HG02885 (cell line): ENCODE measurements around the gene SYT7.
A peak's percentile ranks its signal among the peaks of the same experiment; 100 is the strongest.
"Not testable (repeated sequence)": the region's sequence is repeated elsewhere in the genome, so short reads cannot be mapped to it uniquely, and the experiment has no call there.

Source experiments
- ATAC-seq: cut with Tn5 transposase; IDR thresholded peaks from one replicate; pipeline ENCODE4 v1.9.1; 2021; ENCODE audit warnings: mild to moderate bottlenecking; ENCODE audit not compliant: unreplicated experiment, poor library complexity

The SYT7 gene, protein sequence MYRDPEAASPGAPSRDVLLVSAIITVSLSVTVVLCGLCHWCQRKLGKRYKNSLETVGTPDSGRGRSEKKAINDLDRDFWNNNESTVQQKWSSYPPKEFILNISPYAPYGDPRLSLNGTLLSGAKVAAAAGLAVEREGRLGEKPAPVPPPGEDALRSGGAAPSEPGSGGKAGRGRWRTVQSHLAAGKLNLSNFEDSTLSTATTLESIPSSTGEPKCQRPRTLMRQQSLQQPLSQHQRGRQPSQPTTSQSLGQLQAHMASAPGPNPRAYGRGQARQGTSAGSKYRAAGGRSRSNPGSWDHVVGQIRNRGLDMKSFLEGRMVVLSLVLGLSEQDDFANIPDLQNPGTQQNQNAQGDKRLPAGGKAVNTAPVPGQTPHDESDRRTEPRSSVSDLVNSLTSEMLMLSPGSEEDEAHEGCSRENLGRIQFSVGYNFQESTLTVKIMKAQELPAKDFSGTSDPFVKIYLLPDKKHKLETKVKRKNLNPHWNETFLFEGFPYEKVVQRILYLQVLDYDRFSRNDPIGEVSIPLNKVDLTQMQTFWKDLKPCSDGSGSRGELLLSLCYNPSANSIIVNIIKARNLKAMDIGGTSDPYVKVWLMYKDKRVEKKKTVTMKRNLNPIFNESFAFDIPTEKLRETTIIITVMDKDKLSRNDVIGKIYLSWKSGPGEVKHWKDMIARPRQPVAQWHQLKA

DNA sequence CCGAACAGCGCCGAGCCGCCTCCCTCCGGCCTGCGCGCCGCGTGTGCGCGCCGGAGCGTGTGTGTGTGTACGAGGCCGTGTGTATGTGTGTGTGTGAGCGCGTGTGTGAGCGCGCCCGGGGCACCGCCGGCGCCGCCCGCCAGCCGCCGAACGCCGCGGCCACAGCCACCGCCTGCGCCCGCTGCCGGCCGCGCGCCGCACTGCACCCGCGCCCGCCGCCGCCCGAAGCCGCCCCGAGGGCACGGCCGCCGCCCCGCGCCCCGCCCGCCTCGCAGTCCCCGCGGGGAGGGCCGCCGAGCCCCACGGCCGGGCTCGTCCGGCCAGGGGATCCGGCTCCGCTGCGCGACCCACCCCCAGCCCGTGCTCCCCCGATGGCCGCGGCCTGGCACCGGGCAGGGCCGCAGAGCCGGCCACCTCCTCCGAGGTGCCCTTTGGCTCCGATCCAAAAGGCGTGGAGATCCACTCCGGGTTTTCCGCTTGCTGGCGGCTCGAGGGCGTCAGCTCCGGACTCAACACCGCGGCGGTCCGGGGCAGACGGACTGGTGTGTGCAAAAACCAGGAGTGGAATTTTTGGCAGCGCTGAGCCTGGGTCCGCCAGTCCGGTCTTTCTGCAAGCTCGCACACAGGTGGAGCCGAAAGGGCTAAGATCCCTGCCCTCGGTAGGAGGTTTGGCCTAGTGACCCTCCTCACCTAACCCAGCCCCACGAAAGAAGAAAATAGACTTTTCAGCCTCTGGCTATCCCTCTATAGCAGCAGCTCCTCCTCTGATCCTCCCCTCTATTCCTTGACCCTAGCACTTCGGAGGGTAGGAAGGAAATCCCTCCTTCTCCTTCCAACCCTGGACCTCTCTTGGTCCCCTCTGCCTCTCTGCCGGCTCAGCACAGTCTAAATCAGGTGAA is at the start of gene SYT7:
Gene SYT7 (minus strand): TSS at position 47 of the 899 bp plus-strand sequence. CDS start 256 bp downstream, outside the sequence.
- ATAC-seq = peak; percentile 81

DNA sequence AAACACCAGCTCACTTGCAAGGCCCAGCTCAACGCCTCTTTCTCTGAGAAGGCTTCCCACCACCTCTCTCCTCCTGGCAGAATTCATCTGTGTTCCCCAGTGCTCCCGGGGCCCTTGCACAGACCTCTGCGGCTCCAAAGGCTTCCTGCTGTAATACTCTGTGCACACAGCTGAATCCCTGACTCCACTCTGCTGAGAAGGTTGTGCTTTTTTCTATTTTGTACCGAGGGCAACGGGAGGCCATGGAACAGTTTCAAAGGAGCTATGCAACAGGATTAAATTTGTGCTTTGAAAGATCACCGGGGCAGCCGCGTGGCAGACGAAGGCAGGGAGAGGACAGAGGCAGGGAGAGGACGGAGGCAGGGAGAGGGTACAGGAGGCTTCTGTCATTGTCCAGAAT is 49.2 kb upstream of the SYT7 start:
- ATAC-seq = no peak

DNA sequence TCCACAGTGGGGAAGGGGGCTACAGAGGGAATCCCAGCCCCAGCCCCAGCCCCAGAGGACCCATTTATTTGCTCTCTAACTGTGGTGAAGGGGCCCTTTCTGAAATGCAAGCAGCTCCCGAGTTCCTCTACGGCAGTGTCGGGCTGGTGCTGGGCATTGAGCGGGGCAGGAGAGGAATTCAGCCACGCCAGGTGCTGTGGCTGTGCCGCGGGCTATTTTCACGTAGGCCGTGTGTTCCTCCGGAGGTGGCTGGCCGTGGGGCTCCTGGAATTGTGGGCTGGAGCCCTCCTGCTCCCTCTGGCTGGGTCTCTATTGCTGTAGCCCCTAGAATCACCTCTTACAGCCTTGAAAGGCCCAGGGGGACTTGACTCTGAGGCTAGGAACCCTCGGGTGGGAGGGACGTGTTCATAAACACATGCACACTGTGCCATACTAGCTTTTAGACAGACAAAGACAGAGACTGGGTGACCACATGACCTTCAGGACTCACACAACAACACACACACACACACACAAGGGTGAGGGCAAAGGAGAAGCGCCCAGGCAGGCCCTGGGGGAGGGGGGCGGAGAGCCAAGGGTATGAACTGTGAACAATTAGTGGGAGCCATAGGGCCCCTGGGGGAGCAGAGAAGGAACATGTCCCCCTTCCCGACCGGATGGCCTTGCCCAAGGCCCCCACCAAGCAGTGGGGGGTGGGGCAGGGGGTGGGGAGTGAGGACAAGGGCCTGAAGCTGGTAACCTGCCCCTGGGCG is 48.4 kb upstream of the SYT7 start:
- no peak for ATAC-seq

DNA sequence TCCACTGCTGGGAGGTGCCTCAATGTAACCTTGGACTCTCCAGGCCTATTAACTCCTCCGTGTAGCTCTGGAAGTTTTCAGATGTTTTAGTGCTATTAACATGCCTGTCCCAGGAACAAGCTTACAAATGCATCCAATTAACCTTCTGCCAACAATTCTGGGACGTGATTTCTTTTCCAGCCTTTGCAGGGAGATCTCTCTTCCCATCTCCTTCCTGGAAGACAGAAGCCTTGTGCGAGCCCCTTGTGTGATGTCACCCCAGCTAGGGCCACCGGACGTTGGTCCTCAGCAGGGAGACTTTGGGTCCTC is 47.7 kb upstream of the SYT7 start:
- no peak for ATAC-seq

DNA sequence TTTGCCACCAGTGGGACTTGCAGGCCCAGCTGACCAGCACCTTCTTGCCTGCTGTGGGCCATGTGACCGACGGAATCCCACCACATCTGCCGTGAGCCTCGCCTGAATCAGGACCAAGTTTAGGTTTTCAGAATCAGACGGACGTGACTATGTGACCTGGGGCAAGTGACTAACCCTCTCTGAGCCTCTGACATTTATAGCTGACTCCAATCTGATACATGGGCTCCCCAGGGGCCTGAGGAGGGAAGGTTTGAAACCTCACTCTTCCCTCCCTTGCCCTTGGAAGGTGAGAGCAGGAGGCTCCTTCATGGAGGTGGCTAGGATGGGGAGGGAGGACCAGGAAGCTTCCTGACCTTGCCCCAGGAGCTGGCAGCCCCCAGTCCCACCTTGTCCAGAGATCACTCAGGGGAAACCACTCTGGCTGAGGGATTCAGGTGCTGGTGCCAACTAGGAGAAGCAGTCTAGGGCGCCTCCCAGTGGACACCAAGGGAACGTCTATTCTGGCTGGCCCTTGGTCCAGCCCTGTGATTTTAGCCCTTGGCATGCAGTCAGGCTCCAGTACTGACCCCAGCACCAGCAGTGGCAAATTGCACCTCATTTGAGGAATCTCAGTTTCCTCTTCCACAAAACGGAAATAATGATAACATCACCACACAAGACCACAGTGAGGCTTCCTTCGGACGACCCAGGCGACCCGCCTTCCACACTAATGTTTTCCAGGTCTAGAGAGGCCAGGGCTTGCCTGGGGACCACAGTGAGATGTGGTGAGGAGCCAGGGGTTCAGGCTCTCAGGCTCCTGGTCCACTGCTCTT is 47.2 kb upstream of the SYT7 start:
- ATAC-seq = no peak

DNA sequence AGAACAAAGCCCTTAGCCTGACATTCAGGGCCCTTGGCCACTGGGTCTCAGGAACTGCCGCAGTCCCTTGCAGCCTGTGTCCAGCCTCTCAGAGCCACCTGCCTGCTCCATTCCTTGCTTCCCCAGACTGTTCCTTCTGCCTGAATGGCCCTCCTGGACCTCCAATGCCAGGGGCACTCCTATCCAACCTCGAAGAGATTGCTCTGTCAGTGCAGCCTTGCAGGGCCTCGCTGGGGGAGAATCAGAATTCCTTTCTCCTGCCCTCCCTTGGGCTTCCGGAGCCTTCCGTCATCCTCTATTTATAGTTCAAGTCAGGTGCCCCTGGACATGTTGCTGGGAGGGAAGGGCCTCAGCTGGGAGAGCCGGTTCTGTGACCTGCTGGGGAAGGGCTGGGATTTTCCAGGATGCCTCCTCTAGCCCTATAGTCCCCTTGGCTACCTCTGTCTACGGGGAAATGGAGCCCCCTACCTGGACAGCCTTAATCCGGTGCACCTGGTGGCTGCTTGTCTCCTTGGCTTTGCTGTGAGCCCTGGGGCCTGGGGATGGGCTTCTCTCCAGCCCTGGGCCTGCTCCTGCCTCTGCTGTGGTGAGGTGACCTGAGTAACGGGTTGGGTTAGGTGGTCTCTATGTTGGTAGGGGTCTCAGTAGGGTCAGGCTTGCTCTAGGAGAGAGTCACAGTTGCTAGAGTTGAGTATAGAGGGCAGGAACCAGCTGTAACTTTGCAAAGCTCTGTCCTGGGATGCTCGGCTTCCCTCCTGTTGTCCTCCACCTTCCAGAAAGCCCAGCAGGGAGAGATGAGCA is 45.9 kb upstream of the SYT7 start:
- ATAC-seq = no peak

DNA sequence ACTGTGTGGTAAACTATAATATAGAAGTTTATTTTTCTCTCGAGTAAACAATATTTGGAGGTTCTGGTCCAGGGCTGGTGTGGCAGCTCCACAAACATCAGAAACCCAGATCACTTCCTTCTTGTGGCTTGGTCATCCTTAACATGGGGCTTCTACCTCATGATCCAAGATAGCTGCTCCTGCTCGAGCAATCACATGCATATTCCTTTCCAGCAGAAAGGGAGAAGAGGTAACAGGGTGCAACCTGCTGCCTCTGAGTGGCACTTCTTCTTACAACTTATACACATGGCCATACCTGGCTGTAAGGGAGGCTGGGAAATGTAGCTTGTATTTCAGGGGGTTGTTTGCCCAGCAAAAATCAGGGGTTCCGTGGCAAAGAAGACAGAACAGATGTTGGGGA is 44.6 kb upstream of the SYT7 start:
- no peak for ATAC-seq

DNA sequence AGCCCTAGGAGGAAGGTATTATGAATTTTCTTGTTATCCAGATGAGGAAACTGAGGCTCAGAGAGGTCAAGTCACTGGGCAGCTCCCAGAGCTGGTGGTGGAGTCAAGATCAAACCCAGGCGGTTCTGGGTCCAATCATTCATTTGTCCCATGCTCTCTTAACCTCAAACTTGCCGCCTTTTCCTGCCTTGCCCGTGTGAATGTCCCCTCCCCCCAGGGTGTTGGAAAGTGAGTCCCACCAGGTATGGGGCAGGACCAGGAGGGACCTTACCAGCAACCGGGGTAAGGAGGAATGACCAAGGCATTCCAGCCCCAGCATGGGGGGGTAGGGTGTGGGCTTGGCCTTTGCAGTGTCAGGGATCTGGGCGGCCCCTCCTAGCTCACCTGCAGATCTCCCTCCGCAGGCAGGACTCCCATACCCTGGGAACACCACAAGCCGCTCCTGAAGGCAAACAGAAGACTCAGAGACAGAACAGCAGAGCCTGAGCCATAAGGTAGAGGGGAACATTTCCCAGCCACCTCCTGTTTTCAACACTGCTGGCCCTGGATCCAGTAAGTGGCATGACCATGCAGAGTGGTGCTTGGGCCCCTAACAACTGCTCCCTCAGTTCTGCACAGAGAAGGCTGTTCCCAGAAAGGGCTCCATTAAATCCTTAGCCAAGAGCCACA is 41.2 kb upstream of the SYT7 start:
- ATAC-seq = no peak

DNA sequence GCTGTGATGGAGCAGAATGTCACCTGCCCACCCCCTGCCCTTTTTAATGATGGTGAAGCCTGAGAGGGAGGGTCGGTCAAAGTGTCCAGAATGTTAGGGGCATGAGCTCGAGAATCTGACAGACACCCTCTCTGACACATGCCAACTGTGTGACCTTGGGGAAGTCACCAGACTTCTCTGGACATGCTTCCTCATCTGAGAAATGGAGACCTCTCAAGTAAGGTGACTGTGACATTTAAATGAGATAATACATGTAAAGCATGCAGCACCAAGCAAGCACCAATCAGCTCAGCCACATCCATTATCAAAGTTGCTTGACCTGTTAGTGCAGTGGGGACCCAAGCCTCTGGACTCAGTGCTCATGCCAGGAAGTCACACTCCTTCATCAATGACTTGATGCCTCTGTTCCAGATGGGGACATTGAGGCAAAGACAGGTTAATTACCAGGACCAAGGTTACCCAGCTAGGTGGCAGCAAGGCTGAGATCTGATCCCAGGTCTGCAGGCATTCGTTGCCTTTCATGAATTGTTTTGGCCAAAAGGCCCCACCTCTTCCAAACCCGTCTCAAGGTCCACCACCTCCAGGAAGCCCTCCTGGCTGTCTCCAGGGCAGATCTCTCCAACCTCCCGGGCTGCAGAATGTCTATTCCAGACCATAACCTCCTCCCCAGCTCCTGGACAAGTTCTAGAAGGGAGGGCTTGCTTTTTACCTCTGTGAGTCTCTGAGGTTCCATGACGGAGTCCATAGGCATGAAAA is 38.8 kb upstream of the SYT7 start:
- ATAC-seq = no peak

DNA sequence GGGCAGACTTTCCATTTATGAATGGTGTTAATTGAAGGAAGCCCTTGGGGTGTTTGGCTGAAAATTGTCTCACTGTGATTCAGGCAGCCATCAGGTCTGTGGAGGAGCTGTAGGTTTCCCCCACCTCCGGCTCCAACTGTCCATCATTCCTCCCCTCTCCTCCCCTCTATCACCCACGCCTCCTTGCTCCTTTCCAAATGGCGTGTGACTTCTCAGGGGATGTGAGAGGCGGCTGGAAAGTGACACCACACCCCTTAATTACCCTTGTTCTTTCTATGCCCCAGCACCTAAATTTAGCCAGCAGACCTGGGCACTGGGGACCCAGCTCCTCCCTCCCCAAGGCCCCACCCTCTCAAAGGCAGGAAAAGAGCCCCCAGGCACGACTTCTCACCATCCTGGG is 38.1 kb upstream of the SYT7 start:
- no peak for ATAC-seq

DNA sequence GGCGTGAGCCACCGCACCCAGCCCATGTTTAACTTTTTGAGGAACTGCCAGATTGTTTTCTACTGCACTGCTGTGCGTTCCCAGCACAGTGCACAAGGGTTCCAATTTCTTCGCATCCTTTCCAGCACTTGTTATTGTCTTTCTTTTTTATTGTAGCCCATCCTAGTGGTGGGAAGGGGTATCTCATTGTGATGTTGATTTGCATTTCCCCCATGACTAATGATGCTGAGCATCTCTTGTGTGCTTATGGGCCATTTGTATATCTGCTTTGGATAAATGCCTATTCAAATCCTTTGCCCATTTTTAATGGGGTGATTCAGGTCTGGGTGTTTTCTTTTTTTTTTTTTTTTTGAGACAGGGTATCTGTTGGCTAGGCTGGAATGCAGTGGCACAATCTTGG is 36.6 kb upstream of the SYT7 start:
- no peak for ATAC-seq

DNA sequence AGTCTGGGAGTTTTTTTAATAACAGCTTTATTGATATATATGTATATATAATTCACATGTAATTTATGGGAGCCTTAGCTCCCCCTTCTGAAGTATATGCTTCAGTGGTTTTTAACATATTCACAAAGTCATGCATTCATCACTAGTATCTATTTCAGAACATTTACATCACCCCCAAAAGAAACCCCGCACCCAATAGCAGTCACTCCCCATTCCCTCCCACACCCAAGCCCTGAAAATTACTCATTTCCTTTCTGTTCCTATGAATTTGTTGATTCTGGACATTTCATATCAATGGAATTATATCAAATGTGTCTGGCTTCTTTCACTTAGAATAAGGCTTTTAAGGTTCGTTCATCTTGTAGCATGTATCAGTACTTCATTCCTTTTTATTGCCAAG is 35.6 kb upstream of the SYT7 start:
- no peak for ATAC-seq

DNA sequence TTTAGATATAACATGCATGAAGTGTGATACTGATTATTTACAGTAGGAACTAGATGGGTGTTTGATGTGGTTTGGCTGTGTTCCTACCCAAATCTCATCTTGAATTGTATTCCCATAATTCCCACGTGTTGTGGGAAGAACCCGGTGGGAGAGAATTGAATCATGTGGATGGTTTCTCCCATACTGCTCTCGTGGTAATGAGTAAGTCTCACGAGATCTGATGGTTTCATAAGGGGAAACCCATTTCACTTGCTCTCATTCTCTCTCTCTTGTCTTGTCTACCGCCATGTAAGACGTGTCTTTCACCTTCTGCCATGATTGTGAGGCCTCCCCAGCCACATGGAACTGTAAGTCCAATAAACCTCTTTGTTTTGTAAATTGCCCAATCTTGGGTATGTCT is 33.9 kb upstream of the SYT7 start:
- ATAC-seq = not testable (repeated sequence)

DNA sequence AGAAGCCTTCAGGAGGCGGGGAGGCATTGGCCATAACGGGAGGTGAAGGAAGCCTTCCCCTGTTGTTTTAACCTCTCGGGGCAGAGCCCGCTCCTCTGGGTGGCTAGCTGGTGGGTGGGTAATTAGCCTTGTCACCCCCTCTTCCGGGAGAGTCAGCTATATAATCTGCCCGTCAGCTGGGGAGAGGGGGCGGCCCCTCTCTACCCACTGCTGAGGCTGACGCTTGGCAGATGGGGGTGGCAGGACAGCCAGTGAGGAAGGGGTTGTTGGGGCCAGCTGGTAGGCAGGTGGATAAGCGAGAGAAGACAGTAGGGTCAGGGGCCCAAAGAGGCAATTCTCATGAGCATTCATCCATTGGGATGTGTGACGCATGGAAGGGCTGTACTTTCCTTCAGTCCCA is 33.0 kb upstream of the SYT7 start:
- no peak for ATAC-seq

DNA sequence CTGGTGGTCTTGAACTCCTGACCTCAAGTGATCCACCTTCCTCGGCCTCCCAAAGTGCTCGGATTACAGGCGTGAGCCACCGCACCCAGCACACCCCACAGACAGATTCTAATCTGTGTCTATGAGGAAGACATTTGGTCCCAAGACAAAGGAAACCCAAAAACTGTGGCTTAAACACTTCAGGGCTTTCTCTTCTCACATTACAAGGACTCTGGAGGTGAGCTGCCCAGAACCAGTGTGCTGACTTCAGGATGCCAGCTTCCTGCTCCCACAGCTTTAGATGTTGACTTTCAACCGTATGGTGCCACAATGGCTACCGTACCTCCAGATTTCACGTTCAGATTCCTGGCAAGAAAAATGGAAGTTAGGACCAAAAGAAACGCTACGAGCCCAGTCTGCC is 32.2 kb upstream of the SYT7 start:
- no peak for ATAC-seq

DNA sequence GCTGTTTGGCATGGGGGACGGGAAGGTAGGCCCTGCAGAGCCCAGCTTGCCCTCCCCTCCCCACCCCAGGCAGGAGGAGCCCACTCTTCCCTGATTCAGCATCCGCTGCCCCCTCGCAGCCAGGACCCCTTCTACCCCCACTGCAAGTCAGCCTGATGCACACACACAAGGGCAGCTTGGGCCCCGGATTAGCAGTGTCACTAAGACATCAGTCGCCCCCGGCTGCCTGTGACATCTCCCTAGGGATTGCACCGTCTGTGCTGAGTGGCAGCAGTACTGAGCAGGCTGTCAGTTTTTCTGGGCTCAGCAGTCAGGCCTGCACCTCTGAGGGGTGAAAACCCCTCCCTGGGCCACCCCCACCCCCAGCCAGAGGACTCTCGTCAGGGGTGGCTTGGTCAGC is 30.4 kb upstream of the SYT7 start:
- no peak for ATAC-seq

DNA sequence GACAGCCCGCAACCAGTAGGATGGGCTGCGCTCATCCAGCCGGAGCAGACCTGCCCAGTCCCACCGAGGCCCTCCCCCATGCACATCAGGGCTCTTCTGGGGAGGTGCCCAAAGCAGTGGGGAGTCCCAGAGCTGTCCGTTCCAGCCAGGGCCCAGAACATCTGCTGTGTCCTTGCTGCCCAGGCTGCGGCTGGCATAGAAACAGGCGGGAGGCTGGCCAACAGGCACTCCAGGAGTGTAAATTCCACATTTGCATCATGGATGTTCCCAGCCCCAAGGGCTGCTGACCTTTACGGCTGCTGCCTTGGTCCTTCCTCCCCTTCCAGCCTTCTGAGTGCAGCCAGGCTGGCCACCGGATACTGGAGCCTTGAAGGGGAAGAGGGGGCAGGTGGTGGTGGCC is 30.0 kb upstream of the SYT7 start:
- ATAC-seq = no peak

DNA sequence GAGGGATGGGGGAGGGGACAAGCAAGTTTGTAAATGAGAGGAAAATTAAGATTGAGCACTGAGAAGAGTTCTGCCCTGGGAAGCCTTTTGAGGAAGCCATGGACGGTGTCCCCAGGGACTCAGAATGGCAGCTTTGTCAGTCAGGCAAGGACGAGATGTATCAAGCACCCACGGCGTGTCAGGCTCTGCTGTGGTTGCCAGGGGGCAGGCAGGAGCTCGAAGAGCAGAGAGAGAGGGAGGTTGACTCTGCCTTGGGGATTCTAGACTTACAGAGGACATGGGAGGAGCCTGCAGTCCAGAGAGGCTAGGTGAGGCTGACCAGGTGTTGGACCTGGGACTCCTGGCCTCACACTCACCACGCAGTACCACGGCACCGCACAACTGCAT is 29.1 kb upstream of the SYT7 start:
- ATAC-seq = no peak
